GM21786 (cell line): ENCODE results near the gene PACS2.

Experiments
- ATAC-seq: cut with Tn5 transposase; IDR thresholded peaks from one replicate; pipeline ENCODE4 v1.9.1; 2021; ENCODE audit not compliant: unreplicated experiment

The PACS2 gene

DNA sequence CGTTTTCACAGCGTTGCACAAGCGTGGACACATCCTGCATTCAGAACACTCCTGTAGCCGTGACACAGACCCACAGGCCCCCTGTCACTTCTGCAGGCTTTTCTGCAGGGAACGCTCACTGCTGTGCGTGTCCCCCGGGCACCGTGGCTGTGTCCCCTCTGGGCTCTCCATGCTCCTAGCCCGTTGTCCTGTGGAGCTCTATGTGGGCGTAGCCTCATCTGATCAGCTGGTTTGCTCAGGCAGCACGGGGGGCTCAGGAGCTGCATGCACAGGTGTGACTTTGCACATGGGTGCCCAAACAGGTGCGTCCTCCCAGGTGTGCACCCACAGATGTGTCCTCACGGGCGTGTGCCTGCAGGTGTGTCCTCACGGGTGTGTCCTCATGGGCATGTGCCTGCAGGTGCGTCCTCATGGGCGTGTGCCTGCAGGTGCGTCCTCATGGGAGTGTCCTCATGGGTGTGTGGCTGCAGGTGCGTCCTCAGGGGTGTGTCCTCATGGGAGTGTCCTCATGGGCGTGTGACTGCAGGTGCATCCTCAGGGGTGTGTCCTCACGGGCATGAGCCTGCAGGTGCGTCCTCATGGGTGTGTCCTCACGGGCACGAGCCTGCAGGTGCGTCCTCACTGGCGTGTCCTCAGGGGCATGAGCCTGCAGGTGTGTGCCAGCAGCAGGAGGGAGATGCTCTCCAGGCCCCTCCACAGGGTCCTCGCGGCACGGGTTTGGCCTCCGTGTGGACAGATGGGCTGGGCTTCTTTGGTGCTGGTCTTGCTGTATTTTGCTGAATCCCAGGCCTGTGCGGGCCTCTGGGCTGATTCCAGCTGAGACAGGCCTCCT lies 122.6 kb downstream of the PACS2 start:
- no peak for ATAC-seq

DNA sequence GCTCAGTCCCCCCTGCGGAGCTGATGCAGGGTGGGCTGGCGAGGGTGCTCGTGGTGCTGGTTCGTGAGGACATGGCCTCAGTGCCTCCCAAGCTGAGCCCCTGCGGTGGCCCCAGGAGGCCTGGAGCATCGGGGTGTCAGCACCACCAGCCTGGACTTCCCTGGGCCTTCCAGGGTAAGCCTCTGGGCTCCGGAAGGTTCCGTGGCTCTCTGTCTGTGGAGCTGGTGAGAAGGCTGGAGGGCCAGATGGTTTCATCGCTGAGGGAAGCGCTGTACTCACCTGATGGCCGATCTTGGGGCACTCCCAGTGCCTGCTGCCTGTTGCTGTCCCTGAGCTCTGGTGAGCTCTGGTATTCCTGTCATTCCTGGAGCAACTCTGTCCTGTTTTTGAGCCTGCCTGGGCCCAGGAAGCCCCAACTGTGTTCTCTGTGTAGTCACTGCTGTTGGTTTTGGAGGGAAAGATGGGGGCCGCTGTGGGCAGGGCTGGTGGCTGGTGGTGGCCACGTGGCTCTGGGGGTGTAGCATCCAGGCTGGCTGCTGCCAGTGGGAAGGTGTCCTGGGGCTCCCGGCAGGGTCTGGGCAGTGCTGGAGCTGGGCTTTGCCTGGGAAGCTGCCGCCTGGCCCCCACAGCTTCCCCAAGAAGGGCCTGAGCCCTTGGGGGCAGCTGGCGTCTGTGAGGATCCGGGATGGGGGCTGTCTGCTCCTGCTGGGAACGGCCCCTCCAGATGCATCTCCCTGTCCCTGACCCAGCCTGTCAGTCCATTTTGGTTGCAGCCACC lies 123.4 kb downstream of the PACS2 start:
- ATAC-seq = no peak

DNA sequence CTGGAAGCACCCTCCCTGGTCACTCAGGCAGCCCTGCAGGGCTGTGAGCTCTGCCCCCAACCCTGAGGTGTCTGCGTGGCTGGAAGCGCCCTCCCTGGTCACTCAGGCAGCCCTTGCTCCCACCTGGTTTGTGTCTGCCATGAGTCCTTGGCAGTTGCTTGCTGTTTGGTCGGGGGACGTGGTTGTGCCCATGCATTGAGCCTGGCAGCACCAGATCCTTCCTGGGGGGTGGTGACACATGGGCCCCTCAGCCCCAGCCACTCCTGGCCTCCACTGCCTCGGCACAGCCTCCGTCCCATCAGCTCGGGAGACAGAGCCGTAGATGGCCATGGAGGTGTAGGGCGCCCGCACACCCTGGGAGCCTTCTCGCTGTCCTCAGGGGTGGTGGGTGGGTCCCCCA lies 124.6 kb downstream of the PACS2 start:
- no peak for ATAC-seq

DNA sequence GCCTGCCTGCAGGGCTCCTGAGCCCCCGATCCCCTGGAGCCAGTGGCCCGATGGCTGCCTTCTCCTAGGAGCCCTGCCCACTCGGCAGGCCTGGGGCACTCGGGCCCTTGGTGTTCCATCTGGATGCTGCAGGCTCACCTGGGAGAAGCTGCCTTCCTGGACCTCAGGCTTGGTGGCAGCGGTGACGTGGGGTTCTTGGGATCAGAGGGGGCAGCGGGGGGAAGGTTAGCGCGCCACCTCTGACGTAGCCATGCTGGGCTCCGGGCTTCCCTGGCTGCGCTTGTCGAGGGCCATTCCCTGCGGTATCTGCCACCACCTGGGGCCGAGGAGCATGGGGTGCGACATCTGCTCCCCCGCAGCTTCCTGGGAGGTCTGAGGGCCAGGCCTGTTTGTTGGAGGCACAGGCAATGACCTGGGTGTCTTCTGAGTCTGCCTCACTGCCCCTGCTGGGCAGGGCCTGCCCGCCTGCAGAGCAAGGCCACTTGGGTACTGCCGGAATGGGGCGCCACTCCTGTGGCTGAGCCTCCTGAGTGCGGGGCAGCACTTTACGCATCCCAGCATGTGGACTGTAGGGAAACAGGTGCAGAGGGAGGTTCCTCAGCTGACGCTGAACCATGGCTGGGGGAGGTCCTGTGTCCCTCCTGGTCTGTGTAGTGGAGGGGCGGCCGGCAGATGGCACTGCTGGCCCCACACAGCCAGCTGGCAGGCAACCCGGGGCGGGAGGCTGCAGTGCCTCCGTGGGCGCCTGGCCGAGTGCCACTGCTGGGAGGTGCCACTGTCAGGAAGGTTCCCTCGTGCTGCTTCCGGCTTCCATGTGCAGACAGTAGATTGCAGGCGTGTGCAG lies 125.4 kb downstream of the PACS2 start:
- no peak for ATAC-seq

DNA sequence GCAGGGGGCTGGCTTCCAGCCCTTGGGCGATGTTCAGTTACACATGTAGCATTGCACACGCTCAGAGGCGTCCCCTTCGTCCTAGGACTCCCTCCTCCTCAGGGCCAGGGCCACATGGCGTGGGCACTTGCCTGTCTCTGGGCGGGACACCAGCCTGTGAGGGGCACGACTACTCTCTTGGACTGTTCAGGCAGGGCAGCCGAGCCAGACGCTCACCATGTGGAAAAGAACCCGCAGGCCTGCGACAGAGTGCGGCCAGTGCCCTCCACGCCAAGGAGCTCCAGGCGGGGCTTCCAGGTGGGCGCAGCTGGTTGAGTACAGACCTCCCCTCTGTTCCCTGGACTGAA lies 126.0 kb downstream of the PACS2 start:
- no peak for ATAC-seq

DNA sequence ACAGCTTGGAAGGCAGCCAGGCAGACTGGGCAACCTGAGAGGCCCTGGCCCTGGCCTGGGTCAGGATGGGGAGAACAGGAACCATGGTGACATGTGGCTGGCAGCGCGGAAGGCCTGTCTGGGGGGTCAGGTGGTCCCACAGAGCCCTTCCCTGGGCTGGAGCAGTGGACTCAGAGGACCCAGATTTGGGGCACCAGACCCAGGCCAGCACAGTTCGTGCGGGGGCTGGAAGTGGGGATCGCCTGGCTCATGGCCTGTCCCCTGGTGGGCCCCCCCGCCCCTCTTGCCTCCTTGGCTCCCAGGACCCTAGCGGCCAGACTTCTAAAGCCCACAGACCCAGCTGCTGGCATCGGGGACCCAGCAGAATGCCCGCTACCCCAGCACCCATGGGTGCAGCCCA lies 126.4 kb downstream of the PACS2 start:
- no peak for ATAC-seq

DNA sequence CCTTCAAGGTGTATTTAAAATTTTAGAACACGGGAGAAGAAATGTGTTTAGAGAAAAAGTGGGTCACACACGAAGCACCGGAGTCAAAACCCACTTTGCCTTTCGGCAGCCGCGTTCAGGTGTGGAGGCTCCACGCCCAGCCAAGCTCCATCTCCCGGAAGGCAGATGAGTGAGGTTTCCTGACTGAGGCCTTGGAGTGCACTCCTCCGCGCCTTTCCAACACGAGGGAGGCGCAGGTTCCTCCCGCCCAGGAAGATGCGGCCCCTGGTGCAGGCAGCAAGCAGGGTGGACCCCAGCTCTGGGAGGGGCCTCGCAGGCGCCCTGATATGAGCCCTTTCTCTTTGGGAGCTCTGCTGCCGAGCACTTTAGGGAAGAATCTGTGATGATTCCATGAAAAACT lies 127.6 kb downstream of the PACS2 start:
- no peak for ATAC-seq

DNA sequence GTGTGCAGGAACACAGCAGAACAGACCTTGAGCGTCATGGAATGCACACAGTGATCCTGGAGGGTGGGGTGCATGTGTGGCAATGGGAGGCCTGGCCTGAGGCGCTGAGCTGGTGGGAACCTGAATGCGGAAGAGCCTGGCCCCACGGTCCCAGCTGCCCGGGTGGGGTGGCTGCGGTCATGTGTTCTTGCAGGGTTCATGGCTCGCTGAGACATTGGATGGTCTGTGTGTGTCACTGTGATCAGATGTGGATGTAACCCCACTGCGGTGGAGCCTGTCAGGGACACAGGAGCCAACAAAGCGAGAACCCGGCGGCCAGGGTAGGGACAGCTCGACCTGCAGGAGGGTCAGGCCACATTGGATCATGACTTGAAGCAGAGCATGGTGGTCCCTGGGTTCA lies 128.3 kb downstream of the PACS2 start:
- no peak for ATAC-seq

DNA sequence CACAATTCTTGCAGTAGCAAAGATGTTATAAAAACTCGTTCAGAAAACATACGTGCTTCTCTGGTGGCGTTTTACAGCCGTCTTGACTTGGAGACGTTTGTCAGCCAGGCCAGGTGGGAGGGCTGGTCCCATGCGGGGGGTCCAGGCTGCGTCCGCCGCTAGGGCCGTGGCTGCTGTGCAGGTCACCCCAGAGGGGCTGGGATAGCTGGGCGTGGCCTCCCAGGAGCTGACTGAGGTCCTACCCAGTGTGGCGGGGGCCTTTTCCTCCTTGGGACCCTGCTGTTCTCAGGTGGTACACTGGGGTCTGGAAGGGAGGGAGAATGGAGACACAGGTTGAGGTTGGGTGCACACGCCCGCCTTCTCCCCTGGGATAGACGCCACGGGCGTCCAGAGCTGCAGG lies 130.3 kb downstream of the PACS2 start:
- no peak for ATAC-seq

DNA sequence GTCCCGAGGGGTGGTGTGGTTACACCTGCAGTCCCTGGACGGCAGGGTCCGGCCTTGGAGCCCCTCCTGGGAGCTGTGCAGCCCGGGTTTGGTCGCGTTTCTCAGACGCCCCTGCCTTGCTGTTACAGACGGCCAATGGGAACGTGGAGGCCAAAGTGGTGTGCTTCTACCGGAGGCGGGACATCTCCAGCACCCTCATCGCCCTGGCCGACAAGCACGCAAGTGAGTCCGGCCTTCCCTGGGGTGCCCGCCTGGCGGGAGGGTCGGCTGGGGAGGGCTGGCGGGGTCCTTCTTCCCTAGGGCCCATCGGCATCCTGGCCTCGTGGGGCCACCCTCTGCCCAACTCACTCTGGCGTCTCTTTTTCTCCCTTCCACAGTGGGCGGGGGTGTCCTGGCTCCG lies 130.7 kb downstream of the PACS2 start:
- no peak for ATAC-seq

DNA sequence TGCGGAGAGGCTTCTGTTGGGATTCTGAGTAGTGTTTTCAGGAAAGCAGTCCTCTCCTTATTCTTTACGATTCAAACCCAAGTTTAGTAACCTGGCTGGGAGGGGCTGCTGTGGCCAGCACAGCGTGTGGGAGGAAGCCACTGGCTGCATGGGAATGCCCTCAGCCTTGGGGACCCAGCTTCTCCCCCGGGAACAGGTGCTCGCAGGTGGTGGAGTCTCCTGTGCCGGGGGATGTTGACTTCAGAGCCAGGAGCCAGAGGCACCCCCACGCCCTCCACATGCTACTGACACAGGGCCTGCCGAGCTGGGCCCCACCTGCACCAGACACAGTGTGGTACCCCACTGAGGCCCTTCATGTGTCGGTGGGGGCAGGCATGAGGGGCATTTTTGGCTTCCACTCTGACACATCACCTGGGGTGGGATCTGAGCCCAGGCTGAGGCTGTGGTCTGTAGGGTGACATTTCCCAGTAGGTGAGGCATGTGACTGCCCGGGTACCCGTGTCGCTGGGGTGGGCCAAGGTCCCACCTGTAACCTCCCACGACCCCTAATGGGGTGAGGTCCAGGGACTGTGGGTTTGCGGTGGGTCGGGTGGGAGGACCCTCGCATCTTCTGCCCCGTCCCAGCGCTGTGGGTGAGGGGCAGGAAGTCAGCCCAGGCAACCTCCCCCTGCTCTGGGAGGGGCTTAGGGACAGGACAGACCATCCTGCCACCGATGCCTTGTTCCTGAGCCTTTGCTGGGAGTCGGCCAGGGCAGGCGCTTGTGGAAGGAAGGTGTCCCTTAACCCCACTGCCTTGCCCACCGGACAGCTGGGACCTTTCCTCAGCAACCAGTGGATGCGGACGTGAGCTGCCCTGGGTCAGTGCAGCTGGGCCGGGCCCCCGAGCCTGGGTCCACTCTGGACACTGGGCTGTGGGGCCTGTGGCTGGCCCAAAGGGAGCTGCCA lies 131.6 kb downstream of the PACS2 start:
- no peak for ATAC-seq

DNA sequence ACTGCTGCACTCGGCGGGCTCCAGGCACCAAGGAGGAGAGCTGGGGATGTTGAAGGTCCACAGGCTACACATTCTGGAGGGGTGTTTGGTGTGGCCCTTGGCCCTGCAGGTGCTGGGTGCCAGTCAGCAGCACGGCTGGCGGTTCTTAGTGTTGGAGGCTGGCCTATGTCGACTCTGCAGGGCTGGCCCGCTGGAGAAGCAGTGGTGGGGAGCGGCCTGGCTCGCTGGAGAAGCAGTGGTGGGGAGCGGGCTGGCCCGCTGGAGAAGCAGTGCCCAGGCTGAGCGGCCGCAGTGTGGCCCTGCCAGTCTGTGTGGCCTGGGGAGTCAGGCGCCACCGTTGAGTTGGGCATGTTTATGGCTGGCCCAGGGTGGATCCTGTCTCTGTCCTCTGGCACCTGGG lies 132.4 kb downstream of the PACS2 start:
- no peak for ATAC-seq
